MCF 10A (cell line): ENCODE data around the gene FAM117A. TPM values are rescaled to one million over a fixed set of nuclear protein-coding genes. Genes with fewer than 3 reads are reported as not detected.

Source experiments
- BruUV-seq: library from RNA; stranded (reverse); fragments of 400-500 nt; replicated peaks from 2 replicates; lab custom pipeline; 2021; lab: Mats Ljungman, UMichigan
- CTCF ChIA-PET: fragments of 300-600 bp; sonication (Branson Sonifier 250); formaldehyde crosslinking; extraction: SDS; loops from one replicate; lab custom pipeline; 2021; ENCODE audit warnings: antibody characterized with exemption, inconsistent platforms; lab: Yijun Ruan, JAX
- POLR2A ChIA-PET: fragments of 300-600, 350-650 bp; sonication (Branson Sonifier 250); formaldehyde crosslinking; extraction: SDS; loops from one replicate; lab custom pipeline; 2020; ENCODE audit warnings: antibody characterized with exemption, inconsistent platforms; lab: Yijun Ruan, JAX
- DNase-seq: peaks from one replicate; pipeline ENCODE4 v3.0.0-alpha.2; 2018; ENCODE audit not compliant: unreplicated experiment
- H3K27ac Mint-ChIP-seq: one replicate; pipeline ENCODE4 v1.8.0; 2022; ENCODE audit warnings: mild to moderate bottlenecking, low read depth, mixed read lengths; ENCODE audit not compliant: unreplicated experiment
- H3K27me3 Mint-ChIP-seq: one replicate; pipeline ENCODE4 v1.8.0; 2022; ENCODE audit warnings: mixed read lengths; ENCODE audit not compliant: insufficient read depth, unreplicated experiment
- H3K36me3 Mint-ChIP-seq: one replicate; pipeline ENCODE4 v1.8.0; 2022; ENCODE audit warnings: mild to moderate bottlenecking, moderate library complexity, mixed read lengths; ENCODE audit not compliant: insufficient read depth, unreplicated experiment
- H3K4me1 Mint-ChIP-seq: one replicate; pipeline ENCODE4 v1.8.0; 2022; ENCODE audit warnings: mixed read lengths; ENCODE audit not compliant: insufficient read depth, unreplicated experiment
- H3K4me3 Mint-ChIP-seq: one replicate; pipeline ENCODE4 v1.8.0; 2022; ENCODE audit warnings: mild to moderate bottlenecking, moderate library complexity, mixed read lengths; ENCODE audit not compliant: unreplicated experiment
- H3K9me3 Mint-ChIP-seq: one replicate; pipeline ENCODE4 v1.8.0; 2022; ENCODE audit warnings: mixed read lengths; ENCODE audit not compliant: unreplicated experiment
- intact Hi-C: fragments of 100-400 bp; cut with micrococcal nuclease; formaldehyde crosslinking; loops from 2 replicates; pipeline ENCODE4 v1.14.1; 2022
- total RNA-seq: library from RNA; stranded (reverse); gene quantifications from 2 replicates; pipeline ENCODE4 v1.2.3, GENCODE V29; 2022
- TF ChIP-seq, protein P1 (sequence below): fragments of 200-600 bp; IDR thresholded peaks from one replicate; pipeline ENCODE4 v1.8.0; 2022; ENCODE audit warnings: antibody characterized with exemption, mild to moderate bottlenecking; ENCODE audit not compliant: unreplicated experiment

Gene FAM117A
- total RNA-seq, 1 experiment from 2014 or later: 2.0 TPM

DNA sequence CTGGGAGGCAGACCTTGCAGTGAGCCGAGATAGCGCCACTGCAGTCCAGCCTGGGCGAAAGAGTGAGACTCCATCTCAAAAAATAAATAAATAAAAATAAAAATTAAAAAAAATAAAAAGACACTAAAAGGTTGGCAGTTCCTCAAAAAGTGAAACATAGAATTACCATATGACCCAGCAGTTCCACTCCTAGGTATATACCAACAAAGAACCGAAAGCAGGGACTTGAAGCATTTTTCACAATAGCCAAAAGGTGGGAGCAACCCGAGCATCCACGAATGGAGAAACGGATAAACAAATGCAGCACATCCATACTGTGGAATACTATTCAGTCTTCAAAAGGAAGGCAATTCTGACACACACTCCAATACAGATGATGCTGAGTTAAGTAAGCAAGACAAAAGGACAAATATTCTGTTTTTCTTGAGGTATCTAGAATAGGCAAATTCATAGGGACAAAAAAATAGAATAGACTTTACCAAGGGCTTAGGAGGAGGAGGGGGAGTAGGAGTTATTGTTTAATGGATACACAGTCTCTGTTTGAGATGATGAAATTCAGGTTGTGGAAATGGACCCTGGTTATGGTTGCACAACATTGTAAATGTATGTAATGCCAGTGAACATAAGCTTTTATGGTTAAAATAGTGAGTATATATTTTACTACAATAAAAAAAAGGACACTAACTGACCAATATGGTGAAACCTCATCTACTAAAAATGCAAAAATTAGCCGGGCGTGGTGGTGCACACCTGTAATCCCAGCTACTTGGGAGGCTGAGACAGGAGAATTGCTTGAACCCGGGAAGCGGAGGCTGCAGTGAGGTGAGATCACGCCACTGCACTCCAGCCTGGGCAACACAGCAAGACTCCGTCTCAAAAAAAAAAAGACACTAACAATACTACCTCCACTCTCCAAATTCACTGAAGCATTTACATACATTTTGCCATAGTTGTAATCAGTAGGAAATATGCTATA lies 29.1 kb downstream of the FAM117A start:
- H3K27ac Mint-ChIP-seq: no peak overlapping the region
- H3K4me3 Mint-ChIP-seq: no peak overlapping the region
- no peaks in the 10 kb centered on the region for H3K9me3 Mint-ChIP-seq
- ChIA-PET CTCF (no interaction called here), POLR2A (interaction anchor here (0.6 to 1.1 kb wide), 2 partner anchors 26 to 521 kb away, joined by 3 read pairs; partner anchors contain the start of gene SLC35B1)
- BruUV-seq: no TSS peak
- TF ChIP-seq, protein P1, sequence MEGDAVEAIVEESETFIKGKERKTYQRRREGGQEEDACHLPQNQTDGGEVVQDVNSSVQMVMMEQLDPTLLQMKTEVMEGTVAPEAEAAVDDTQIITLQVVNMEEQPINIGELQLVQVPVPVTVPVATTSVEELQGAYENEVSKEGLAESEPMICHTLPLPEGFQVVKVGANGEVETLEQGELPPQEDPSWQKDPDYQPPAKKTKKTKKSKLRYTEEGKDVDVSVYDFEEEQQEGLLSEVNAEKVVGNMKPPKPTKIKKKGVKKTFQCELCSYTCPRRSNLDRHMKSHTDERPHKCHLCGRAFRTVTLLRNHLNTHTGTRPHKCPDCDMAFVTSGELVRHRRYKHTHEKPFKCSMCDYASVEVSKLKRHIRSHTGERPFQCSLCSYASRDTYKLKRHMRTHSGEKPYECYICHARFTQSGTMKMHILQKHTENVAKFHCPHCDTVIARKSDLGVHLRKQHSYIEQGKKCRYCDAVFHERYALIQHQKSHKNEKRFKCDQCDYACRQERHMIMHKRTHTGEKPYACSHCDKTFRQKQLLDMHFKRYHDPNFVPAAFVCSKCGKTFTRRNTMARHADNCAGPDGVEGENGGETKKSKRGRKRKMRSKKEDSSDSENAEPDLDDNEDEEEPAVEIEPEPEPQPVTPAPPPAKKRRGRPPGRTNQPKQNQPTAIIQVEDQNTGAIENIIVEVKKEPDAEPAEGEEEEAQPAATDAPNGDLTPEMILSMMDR: no peak
- no peaks in the 10 kb centered on the region for H3K36me3 Mint-ChIP-seq
- H3K4me1 Mint-ChIP-seq: peaks cover 3% of the 10 kb centered on the region
- intact Hi-C loops: no loop called here
- no peak for DNase-seq
- H3K27me3 Mint-ChIP-seq: no peaks in the 10 kb centered on the region

DNA sequence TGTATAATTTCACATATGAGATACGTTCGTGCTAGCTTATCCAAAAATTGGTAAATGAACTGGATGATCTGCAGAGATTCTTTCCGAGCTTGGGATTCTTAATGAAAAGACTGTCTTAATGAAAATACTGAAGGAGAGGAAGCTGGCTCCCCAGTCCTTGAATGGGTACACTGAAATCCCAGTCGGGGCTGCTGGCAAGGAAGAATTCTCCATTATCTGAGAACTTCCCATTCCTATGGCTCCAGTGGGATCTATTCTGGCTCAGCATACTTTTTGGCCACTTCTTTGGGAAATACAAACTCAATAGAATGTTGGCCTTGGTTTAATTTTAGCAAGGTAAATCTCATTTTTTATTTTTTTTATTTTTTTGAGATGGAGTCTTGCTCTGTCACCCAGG lies 32.5 kb downstream of the FAM117A start:
- Mint-ChIP-seq H3K9me3 (no peaks in the 10 kb centered on the region), H3K27ac (no peak overlapping the region), H3K36me3 (no peaks in the 10 kb centered on the region), H3K27me3 (no peaks in the 10 kb centered on the region), H3K4me3 (no peak overlapping the region), H3K4me1 (no peaks in the 10 kb centered on the region)
- ChIA-PET POLR2A (interaction anchor here (0.7 kb wide), 1 partner anchor 18 kb away, joined by 3 read pairs; no protein-coding TSS in a partner anchor), CTCF (no interaction called here)
- intact Hi-C loops: no loop called here
- TF ChIP-seq, protein P1: no peak
- no peak for DNase-seq
- no TSS peak for BruUV-seq

DNA sequence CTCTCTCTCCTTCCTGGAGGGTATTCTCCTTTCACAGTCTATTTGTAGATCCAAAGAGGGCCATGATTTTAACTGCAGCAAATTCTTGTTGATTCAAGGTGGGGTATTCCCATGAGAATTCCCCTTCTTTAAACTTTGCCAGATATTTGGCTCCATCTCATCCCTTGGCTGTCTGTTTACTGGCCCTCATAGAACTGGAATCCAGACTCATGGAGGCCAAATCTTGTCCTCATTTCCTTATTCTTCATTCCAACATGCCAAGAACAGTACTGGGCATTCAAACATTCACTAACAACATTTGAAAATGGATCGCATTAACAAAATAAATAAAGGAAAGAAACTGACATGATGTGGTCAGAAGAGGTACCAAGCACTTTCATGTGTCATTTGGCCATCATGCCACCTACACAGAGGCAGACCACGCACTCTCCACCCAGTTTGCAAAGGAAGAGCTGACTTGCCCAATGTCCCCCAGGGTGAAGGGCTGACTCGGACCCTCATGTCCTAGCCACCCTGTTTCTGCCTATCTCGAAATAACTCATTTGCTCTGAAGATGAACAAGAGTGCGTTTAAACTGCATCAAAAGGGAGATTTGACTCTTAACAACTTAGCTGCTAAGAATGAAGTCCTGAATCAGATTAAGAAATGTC lies 33.0 kb downstream of the FAM117A start:
- Mint-ChIP-seq H3K27me3 (no peaks in the 10 kb centered on the region), H3K9me3 (no peaks in the 10 kb centered on the region), H3K4me1 (no peaks in the 10 kb centered on the region), H3K36me3 (no peaks in the 10 kb centered on the region), H3K27ac (no peak overlapping the region), H3K4me3 (no peak overlapping the region)
- TF ChIP-seq, protein P1: no peak
- DNase-seq: no peak
- ChIA-PET POLR2A (interaction anchor here (0.7 kb wide), 1 partner anchor 19 kb away, joined by 3 read pairs; no protein-coding TSS in a partner anchor), CTCF (interaction anchor here (0.6 to 1.8 kb wide), 2 partner anchors 23 to 122 kb away, joined by 3 to 5 read pairs; partner anchors contain the start of gene SLC35B1)
- no TSS peak for BruUV-seq
- intact Hi-C loops: no loop called here
